ENCODE data around the gene USP40.

The USP40 gene

GRCh38 chr2:233448220-233448559 lies 118.4 kb downstream of the USP40 start:
- no peak overlapping the region for H3K4me3 ChIP-seq (ENCODE audit: low read depth, low read length)
- DNase-seq (ENCODE audit: low read depth): peak; percentile 55
- TF ChIP-seq MAX (IDR thresholded peaks at IDR 0.05; ENCODE audit: low read depth, low read length): no peak
- TF ChIP-seq MYC (IDR thresholded peaks at IDR 0.05; ENCODE audit: low read depth, low read length): no peak
- no peak for TF ChIP-seq POLR2A (IDR thresholded peaks at IDR 0.05; ENCODE audit: extremely low read depth, insufficient read length)
- TF ChIP-seq CTCF (IDR thresholded peaks at IDR 0.05; ENCODE audit: low read depth, low read length): peak; percentile 41

- no peak overlapping the region for H3K4me3 ChIP-seq (ENCODE audit: low read depth, low read length)
- no peak for DNase-seq (ENCODE audit: low read depth)
- no peak for TF ChIP-seq MYC (IDR thresholded peaks at IDR 0.05; ENCODE audit: low read depth, low read length)
- no peak for TF ChIP-seq MAX (IDR thresholded peaks at IDR 0.05; ENCODE audit: low read depth, low read length)
- TF ChIP-seq POLR2A (IDR thresholded peaks at IDR 0.05; ENCODE audit: extremely low read depth, insufficient read length): no peak
- no peak for TF ChIP-seq CTCF (IDR thresholded peaks at IDR 0.05; ENCODE audit: low read depth, low read length)
These were observed 118.9 kb downstream of the USP40 start for GRCh38 chr2:233447506-233448219.

GRCh38 chr2:233446606-233447305 lies 119.8 kb downstream of the USP40 start:
- H3K4me3 ChIP-seq (ENCODE audit: low read depth, low read length): no peak overlapping the region
- no peak for DNase-seq (ENCODE audit: low read depth)
- TF ChIP-seq CTCF (IDR thresholded peaks at IDR 0.05; ENCODE audit: low read depth, low read length) (no peak), MAX (IDR thresholded peaks at IDR 0.05; ENCODE audit: low read depth, low read length) (no peak), POLR2A (IDR thresholded peaks at IDR 0.05; ENCODE audit: extremely low read depth, insufficient read length) (no peak), MYC (IDR thresholded peaks at IDR 0.05; ENCODE audit: low read depth, low read length) (no peak)

GRCh38 chr2:233446121-233446520 lies 120.5 kb downstream of the USP40 start:
- TF ChIP-seq MYC (IDR thresholded peaks at IDR 0.05; ENCODE audit: low read depth, low read length) (no peak), POLR2A (IDR thresholded peaks at IDR 0.05; ENCODE audit: extremely low read depth, insufficient read length) (no peak), MAX (IDR thresholded peaks at IDR 0.05; ENCODE audit: low read depth, low read length) (no peak), CTCF (IDR thresholded peaks at IDR 0.05; ENCODE audit: low read depth, low read length) (no peak)
- no peak overlapping the region for H3K4me3 ChIP-seq (ENCODE audit: low read depth, low read length)
- no peak for DNase-seq (ENCODE audit: low read depth)

- DNase-seq (ENCODE audit: low read depth): no peak
- H3K4me3 ChIP-seq (ENCODE audit: low read depth, low read length): no peak overlapping the region
- TF ChIP-seq MAX (IDR thresholded peaks at IDR 0.05; ENCODE audit: low read depth, low read length) (no peak), POLR2A (IDR thresholded peaks at IDR 0.05; ENCODE audit: extremely low read depth, insufficient read length) (no peak)
These were observed 121.3 kb downstream of the USP40 start for GRCh38 chr2:233445152-233445830.

GRCh38 chr2:233444501-233444900 lies 122.1 kb downstream of the USP40 start:
- TF ChIP-seq MYC (IDR thresholded peaks at IDR 0.05; ENCODE audit: low read depth, low read length) (no peak), MAX (IDR thresholded peaks at IDR 0.05; ENCODE audit: low read depth, low read length) (no peak), CTCF (IDR thresholded peaks at IDR 0.05; ENCODE audit: low read depth, low read length) (no peak), POLR2A (IDR thresholded peaks at IDR 0.05; ENCODE audit: extremely low read depth, insufficient read length) (no peak)
- H3K4me3 ChIP-seq (ENCODE audit: low read depth, low read length): no peak overlapping the region
- no peak for DNase-seq (ENCODE audit: low read depth)

All from NB4 (cell line).